ENCODE results near the gene CAPN9. TPM values are rescaled to one million over a fixed set of nuclear protein-coding genes. Genes with fewer than 3 reads are reported as not detected.

Gene CAPN9
- total RNA-seq, 1 donor from 2014 or later = not detected

DNA sequence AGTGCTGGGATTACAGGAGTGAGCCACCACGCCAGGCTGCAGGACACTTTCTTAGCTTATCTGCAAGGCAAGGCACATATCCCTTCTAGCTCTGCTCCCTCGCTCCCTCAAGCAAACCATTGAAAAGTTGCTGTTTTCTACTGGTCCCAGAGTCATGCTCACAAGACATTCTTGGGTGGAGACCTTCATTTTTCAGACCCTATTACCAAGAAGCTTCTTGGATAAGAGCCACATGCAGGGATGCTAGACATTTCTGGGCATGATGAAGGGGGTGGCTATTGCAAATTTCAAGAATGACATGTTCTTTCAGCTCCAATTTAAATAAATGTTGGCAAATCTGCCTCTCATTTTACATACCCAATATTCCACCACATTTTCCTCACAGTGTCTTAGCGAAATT lies 33.9 kb downstream of the CAPN9 start:
- H3K36me3 Mint-ChIP-seq (ENCODE audit: low read depth) = no peaks in the 10 kb centered on the region
- H3K9me3 Mint-ChIP-seq (ENCODE audit: low read depth) = peaks cover 6% of the 10 kb centered on the region

DNA sequence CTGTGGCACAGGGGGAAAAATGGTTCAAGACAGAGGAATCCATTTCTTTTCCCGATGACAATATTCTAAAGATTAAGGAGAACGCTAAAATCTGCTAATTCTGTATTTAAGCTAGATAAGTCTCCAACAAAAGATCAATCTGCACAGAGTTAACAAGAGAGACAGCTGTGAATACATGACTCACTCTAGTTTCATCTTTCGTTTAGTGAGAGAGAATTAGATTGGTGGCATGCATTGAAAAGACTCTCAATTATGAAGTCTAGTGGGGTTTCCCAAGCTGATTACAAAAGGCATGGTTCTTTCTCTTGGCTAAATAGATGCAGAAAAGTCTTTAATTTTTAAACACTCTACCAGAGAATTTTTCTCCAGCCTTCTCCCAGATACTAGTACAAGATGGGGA lies 34.4 kb downstream of the CAPN9 start:
- H3K36me3 Mint-ChIP-seq (ENCODE audit: low read depth) = no peaks in the 10 kb centered on the region
- no peak overlapping the region for H3K4me3 Mint-ChIP-seq (ENCODE audit: unreplicated experiment)
- TF ChIP-seq CTCF (IDR thresholded peaks at IDR 0.05) = no peak
- no peaks in the 10 kb centered on the region for H3K27me3 Mint-ChIP-seq (ENCODE audit: low read depth)
- H3K4me1 Mint-ChIP-seq (ENCODE audit: low read depth) = peaks cover 25% of the 10 kb centered on the region
- no peak overlapping the region for H3K27ac Mint-ChIP-seq (ENCODE audit: unreplicated experiment)
- H3K9me3 Mint-ChIP-seq (ENCODE audit: low read depth) = peaks cover 6% of the 10 kb centered on the region
- no peak for DNase-seq (ENCODE audit: low spot score)

More for the DNA sequence above, 33.9 kb downstream of the CAPN9 start:
- no peak for TF ChIP-seq CTCF (IDR thresholded peaks at IDR 0.05)
- no peak overlapping the region for H3K4me3 Mint-ChIP-seq (ENCODE audit: unreplicated experiment)
- H3K4me1 Mint-ChIP-seq (ENCODE audit: low read depth) = peaks cover 25% of the 10 kb centered on the region
- no peaks in the 10 kb centered on the region for H3K27me3 Mint-ChIP-seq (ENCODE audit: low read depth)
- H3K27ac Mint-ChIP-seq (ENCODE audit: unreplicated experiment) = no peak overlapping the region
- DNase-seq (ENCODE audit: low spot score) = no peak

DNA sequence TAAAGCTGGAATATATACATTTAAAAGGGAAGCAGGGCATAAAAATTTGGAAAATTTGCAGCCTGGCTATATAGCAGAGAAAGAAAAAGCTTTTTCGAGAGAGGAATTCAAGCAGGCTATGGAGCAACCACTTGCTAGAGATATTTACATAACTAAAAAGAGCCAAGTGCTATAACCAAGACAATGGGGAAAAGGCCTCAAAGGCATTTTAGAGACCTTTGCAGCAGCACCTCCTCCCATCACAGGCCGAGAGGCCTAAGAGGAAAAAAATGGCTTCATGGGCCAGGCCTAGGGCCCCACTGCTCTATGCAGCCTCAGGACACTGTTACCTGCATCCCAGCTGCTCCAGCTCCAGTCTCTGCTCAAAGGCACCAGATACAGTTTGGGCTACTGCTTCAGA lies 37.0 kb downstream of the CAPN9 start:
- H3K27ac Mint-ChIP-seq (ENCODE audit: unreplicated experiment) = no peak overlapping the region
- peaks cover 6% of the 10 kb centered on the region for H3K9me3 Mint-ChIP-seq (ENCODE audit: low read depth)
- H3K4me3 Mint-ChIP-seq (ENCODE audit: unreplicated experiment) = no peak overlapping the region
- H3K4me1 Mint-ChIP-seq (ENCODE audit: low read depth) = peaks cover 25% of the 10 kb centered on the region
- TF ChIP-seq CTCF (IDR thresholded peaks at IDR 0.05) = no peak
- H3K27me3 Mint-ChIP-seq (ENCODE audit: low read depth) = no peaks in the 10 kb centered on the region
- no peaks in the 10 kb centered on the region for H3K36me3 Mint-ChIP-seq (ENCODE audit: low read depth)
- no peak for DNase-seq (ENCODE audit: low spot score)

- H3K9me3 Mint-ChIP-seq (ENCODE audit: low read depth) = peaks cover 6% of the 10 kb centered on the region
- no peaks in the 10 kb centered on the region for H3K27me3 Mint-ChIP-seq (ENCODE audit: low read depth)
- peaks cover 15% of the 10 kb centered on the region for H3K4me1 Mint-ChIP-seq (ENCODE audit: low read depth)
- DNase-seq (ENCODE audit: low spot score) = no peak
- H3K27ac Mint-ChIP-seq (ENCODE audit: unreplicated experiment) = no peak overlapping the region
- no peaks in the 10 kb centered on the region for H3K36me3 Mint-ChIP-seq (ENCODE audit: low read depth)
- no peak for TF ChIP-seq CTCF (IDR thresholded peaks at IDR 0.05)
- no peak overlapping the region for H3K4me3 Mint-ChIP-seq (ENCODE audit: unreplicated experiment)
Observed at GRCh38 chr1:230785636-230786384, 38.6 kb downstream of the CAPN9 start.

GRCh38 chr1:230786385-230786753 lies 39.2 kb downstream of the CAPN9 start:
- no peak for DNase-seq (ENCODE audit: low spot score)
- peaks cover 10% of the 10 kb centered on the region for H3K4me1 Mint-ChIP-seq (ENCODE audit: low read depth)
- peaks cover 6% of the 10 kb centered on the region for H3K9me3 Mint-ChIP-seq (ENCODE audit: low read depth)
- no peak overlapping the region for H3K4me3 Mint-ChIP-seq (ENCODE audit: unreplicated experiment)
- no peak for TF ChIP-seq CTCF (IDR thresholded peaks at IDR 0.05)
- H3K27ac Mint-ChIP-seq (ENCODE audit: unreplicated experiment) = no peak overlapping the region
- H3K36me3 Mint-ChIP-seq (ENCODE audit: low read depth) = no peaks in the 10 kb centered on the region
- H3K27me3 Mint-ChIP-seq (ENCODE audit: low read depth) = no peaks in the 10 kb centered on the region
